ENCODE results near the gene POTEJ. TPM values are rescaled to one million over a fixed set of nuclear protein-coding genes. Genes with fewer than 3 reads are reported as not detected.
"Not testable (repeated sequence)": the region's sequence is repeated elsewhere in the genome, so short reads cannot be mapped to it uniquely, and the experiment has no call there.

POTEJ gene
- total RNA-seq, 5 donors from 2014 or later (not counting 1 experiment from before 2014, with no cell fraction given): not detected

DNA sequence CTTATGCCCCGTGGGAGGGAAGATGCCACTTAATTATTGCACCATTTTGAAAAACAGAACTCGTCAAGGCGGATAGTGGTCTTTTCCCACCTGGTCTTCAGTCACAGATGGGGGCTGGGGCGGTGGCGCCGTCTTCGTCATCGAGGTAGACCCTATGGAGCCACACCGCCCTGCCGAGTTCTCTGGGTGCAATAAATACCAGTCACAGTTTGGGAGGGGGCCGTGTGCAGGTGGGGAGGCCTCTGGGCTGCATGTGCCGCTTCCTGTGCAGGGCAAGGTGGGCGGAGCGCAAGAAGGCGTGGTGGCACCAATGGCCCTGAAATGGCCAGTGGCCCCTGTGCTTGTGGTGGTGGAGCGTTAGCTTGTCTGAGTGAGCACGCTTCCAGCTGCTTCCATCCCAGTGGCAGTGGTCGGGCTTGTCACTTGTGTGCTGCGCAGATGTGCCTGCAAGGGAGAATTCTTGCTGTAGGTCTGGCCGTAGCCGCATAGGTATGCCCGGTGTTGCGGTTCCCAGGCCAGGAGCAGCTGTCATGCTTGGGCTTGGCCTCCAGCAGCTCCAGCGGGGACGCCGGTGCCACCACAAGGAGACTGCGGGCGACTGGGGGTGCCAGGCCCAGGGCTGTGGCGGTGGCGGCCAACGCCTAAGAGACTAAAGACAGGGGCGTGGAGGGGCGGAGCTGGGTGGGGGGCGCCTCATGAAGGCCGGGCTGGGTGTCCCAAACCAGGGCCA is 81.0 kb downstream of the POTEJ start:
- POLR2A ChIA-PET; H3K4me1 Mint-ChIP-seq; H3K4me1 ChIP-seq (ENCODE audit: control insufficient read depth in 1 of 2, extremely low read depth in 1 of 2, insufficient read depth in 2 of 2, low read length in 2 of 2); H3K4me3 ChIP-seq (ENCODE audit: control insufficient read depth in 1 of 2, extremely low read depth in 1 of 2, low read length in 1 of 2); H3K9me3 Mint-ChIP-seq; CTCF ChIA-PET; H3K27ac ChIP-seq (ENCODE audit: low read length); H3K27ac Mint-ChIP-seq; H3K36me3 ChIP-seq (ENCODE audit: control insufficient read depth in 2 of 2, extremely low read depth in 1 of 2, insufficient read depth in 1 of 2, low read length in 1 of 2); H3K4me3 Mint-ChIP-seq; H3K36me3 Mint-ChIP-seq; DNase-seq; ATAC-seq (replicated peaks in 1 of 4); H3K27me3 ChIP-seq (replicated peaks in 1 of 2; ENCODE audit: control insufficient read depth in 2 of 2, extremely low read depth in 1 of 2, insufficient read depth in 2 of 2, low read length in 1 of 2); H3K9me3 ChIP-seq: not testable (repeated sequence)
- H3K27me3 Mint-ChIP-seq: peaks cover 4 to 11% of the 10 kb centered on the region in 2 donors
- 61% methylated on average over 5 of the region's 35 CpGs for WGBS (ENCODE audit: insufficient coverage)

DNA sequence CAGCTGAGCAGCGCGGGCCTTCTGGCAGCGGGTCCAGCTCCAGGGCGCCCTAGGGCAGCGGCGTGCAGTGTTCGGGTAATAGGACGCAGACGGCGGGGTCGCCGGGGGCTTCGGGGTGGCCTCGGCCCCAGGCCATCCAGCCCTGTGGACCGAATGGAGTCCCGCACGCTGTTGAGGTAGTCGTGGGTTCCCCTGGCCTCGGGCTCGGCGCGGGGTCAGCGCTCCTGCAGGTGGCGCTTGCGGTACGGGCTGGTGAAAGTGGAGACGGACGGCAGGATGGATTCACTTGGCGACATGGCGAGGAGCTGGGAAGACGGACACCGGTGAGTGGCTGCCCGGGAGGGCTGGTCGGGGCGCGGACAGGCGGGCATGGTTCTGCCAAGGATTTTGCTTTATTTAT is 82.2 kb downstream of the POTEJ start:
- H3K36me3 Mint-ChIP-seq; H3K4me1 Mint-ChIP-seq; H3K36me3 ChIP-seq (ENCODE audit: control insufficient read depth in 2 of 2, extremely low read depth in 1 of 2, insufficient read depth in 1 of 2, low read length in 1 of 2); H3K4me3 ChIP-seq (ENCODE audit: control insufficient read depth in 1 of 2, extremely low read depth in 1 of 2, low read length in 1 of 2); POLR2A ChIA-PET; H3K27ac Mint-ChIP-seq; H3K27ac ChIP-seq (ENCODE audit: low read length); H3K9me3 Mint-ChIP-seq; H3K9me3 ChIP-seq; H3K27me3 ChIP-seq (replicated peaks in 1 of 2; ENCODE audit: control insufficient read depth in 2 of 2, extremely low read depth in 1 of 2, insufficient read depth in 2 of 2, low read length in 1 of 2); ATAC-seq (replicated peaks in 1 of 4); CTCF ChIA-PET; H3K4me3 Mint-ChIP-seq; H3K4me1 ChIP-seq (ENCODE audit: control insufficient read depth in 1 of 2, extremely low read depth in 1 of 2, insufficient read depth in 2 of 2, low read length in 2 of 2): not testable (repeated sequence)
- DNase-seq: peak in 2 of 35 experiments; percentile 5 to 6
- H3K27me3 Mint-ChIP-seq: peaks cover 4 to 11% of the 10 kb centered on the region in 2 donors
- WGBS (ENCODE audit: insufficient coverage): 9% methylated on average over 10 of the region's 37 CpGs

DNA sequence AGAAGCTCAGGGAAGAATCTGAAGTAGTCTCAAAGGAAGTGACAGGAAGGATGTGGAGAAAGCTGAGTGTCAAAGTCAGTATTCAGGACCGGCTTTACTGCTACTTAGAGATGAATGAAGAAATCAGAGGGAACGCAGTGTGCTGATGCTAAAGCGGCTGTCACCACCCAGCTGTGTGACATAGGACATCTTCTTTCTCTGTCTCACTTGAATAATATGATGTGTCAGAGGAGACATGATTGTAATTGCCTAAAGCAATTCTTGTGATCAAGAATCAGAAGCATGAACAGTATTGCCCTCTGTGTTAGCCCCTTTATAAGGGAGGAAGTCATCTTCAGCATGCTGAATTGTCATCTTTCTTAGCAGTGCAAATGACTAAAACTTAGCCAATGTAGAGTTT is 92.0 kb downstream of the POTEJ start:
- WGBS (ENCODE audit: insufficient coverage): no CpG with 5 or more reads among the region's 3 CpGs
- H3K27me3 ChIP-seq (replicated peaks in 1 of 2; ENCODE audit: control insufficient read depth in 2 of 2, extremely low read depth in 1 of 2, insufficient read depth in 2 of 2, low read length in 1 of 2); H3K4me3 ChIP-seq (ENCODE audit: control insufficient read depth in 1 of 2, extremely low read depth in 1 of 2, low read length in 1 of 2); H3K27ac ChIP-seq (ENCODE audit: low read length); H3K4me3 Mint-ChIP-seq; H3K36me3 Mint-ChIP-seq; H3K4me1 Mint-ChIP-seq; DNase-seq; H3K4me1 ChIP-seq (ENCODE audit: control insufficient read depth in 1 of 2, extremely low read depth in 1 of 2, insufficient read depth in 2 of 2, low read length in 2 of 2); ATAC-seq (replicated peaks in 1 of 4); H3K9me3 Mint-ChIP-seq; H3K9me3 ChIP-seq; POLR2A ChIA-PET; CTCF ChIA-PET; H3K27ac Mint-ChIP-seq; H3K36me3 ChIP-seq (ENCODE audit: control insufficient read depth in 2 of 2, extremely low read depth in 1 of 2, insufficient read depth in 1 of 2, low read length in 1 of 2): not testable (repeated sequence)
- H3K27me3 Mint-ChIP-seq: peaks cover 8 to 11% of the 10 kb centered on the region in 2 donors

Other genes with a start within 250 kb of the POTEJ start
- not detected for gene POTEI, start 102.1 kb upstream of the POTEJ start, total RNA-seq
- not detected for gene CFC1B, start 90.2 kb upstream of the POTEJ start, total RNA-seq
- not detected for gene CFC1, start 11.9 kb upstream of the POTEJ start, total RNA-seq
- gene GPR148, start 117.6 kb downstream of the POTEJ start, total RNA-seq: not detected
- not detected for gene AMER3, start 144.1 kb downstream of the POTEJ start, total RNA-seq
- gene ARHGEF4, start 225.5 kb downstream of the POTEJ start, total RNA-seq: 1 to 10 TPM; 2.9 to 5.3 (median 4.4) TPM